MM.1S (cell line): ENCODE data around the gene LCTL.
A peak's percentile ranks its signal among the peaks of the same experiment; 100 is the strongest.

Experiments
- DNase-seq: peaks from one replicate; pipeline ENCODE4 v3.0.0-alpha.2; 2015
- H2AFZ ChIP-seq: fragments of 300-600 bp; sonication (generic); 2 replicates; pipeline ENCODE4 v1.6.0; 2016; ENCODE audit warnings: antibody characterized with exemption, low read length
- H3F3A ChIP-seq: fragments of 300-600 bp; sonication (generic); 2 replicates; pipeline ENCODE4 v1.6.1; 2016; ENCODE audit warnings: mild to moderate bottlenecking, antibody characterized with exemption, low read length, moderate library complexity, mixed read lengths; ENCODE audit not compliant: insufficient read depth
- H3K27ac ChIP-seq: fragments of 300-600 bp; sonication (generic); 2 replicates; pipeline ENCODE4 v1.5.1; 2016; ENCODE audit warnings: mild to moderate bottlenecking, low read length
- H3K27me3 ChIP-seq: fragments of 300-600 bp; sonication (generic); replicated peaks from 2 replicates; pipeline ENCODE4 v1.6.0; 2016; ENCODE audit warnings: low read length; ENCODE audit not compliant: insufficient read depth
- H3K36me3 ChIP-seq: fragments of 300-600 bp; sonication (generic); replicated peaks from 2 replicates; pipeline ENCODE4 v1.6.1; 2016; ENCODE audit warnings: mild to moderate bottlenecking, low read length, mixed read lengths; ENCODE audit not compliant: insufficient read depth
- H3K4me1 ChIP-seq: fragments of 300-600 bp; sonication (generic); 2 replicates; pipeline ENCODE4 v1.6.1; 2016; ENCODE audit warnings: low read length, mixed read lengths
- H3K4me2 ChIP-seq: fragments of 300-600 bp; sonication (generic); 2 replicates; pipeline ENCODE4 v1.6.0; 2016; ENCODE audit warnings: low read depth, low read length
- H3K4me3 ChIP-seq: fragments of 300-600 bp; sonication (generic); 2 replicates; pipeline ENCODE4 v1.5.1; 2016; ENCODE audit warnings: low read length, mixed read lengths
- H3K79me2 ChIP-seq: fragments of 300-600 bp; sonication (generic); 2 replicates; pipeline ENCODE4 v1.6.1; 2016; ENCODE audit warnings: mixed run types, low read length, mixed read lengths
- H3K9ac ChIP-seq: fragments of 300-600 bp; sonication (generic); 2 replicates; pipeline ENCODE4 v1.6.1; 2016; ENCODE audit warnings: low read length, mixed read lengths
- H3K9me2 ChIP-seq: fragments of 300-600 bp; sonication (generic); replicated peaks from 2 replicates; pipeline ENCODE4 v1.6.1; 2016; ENCODE audit warnings: mild to moderate bottlenecking, low read length, mixed read lengths; ENCODE audit not compliant: insufficient read depth
- H3K9me3 ChIP-seq: fragments of 300-600 bp; sonication (generic); replicated peaks from 2 replicates; pipeline ENCODE4 v1.6.1; 2016; ENCODE audit warnings: mild to moderate bottlenecking, low read length, mixed read lengths; ENCODE audit not compliant: insufficient read depth
- H4K20me1 ChIP-seq: fragments of 300-600 bp; sonication (generic); 2 replicates; pipeline ENCODE4 v1.6.1; 2016; ENCODE audit warnings: mild to moderate bottlenecking, low read length, moderate library complexity, mixed read lengths; ENCODE audit not compliant: insufficient read depth
- CTCF ChIP-seq: fragments of 300-600 bp; sonication (generic); IDR thresholded peaks from 2 replicates; pipeline ENCODE4 v1.5.1; 2016; ENCODE audit warnings: antibody characterized with exemption, low read length, mixed read lengths
- EZH2 ChIP-seq: fragments of 300-600 bp; sonication (generic); optimal IDR thresholded peaks from 2 replicates; pipeline ENCODE3; 2017; ENCODE audit warnings: low read depth, mild to moderate bottlenecking, antibody characterized with exemption, low read length, mixed read lengths
- EZH2phosphoT487 ChIP-seq: fragments of 300-600 bp; sonication (generic); IDR thresholded peaks from 2 replicates; pipeline ENCODE4 v1.6.1; 2018; ENCODE audit warnings: antibody characterized with exemption, low read length

The LCTL gene

GRCh38 chr15:66505818-66506217 is 60.0 kb downstream of the LCTL start:
- Histone ChIP-seq H3K36me3 (peaks cover 21% of the 10 kb centered on the region; the same call in 1 of the 2 replicates), H3K4me1 (peaks cover 18% of the 10 kb centered on the region), H4K20me1 (peaks cover 9% of the 10 kb centered on the region), H3F3A (peaks cover 41% of the 10 kb centered on the region), H3K27ac (no peak overlapping the region), H3K4me2 (peak overlapping the region; percentile 79), H3K9me3 (no peaks in the 10 kb centered on the region), H3K4me3 (peak overlapping the region; percentile 94), H3K9me2 (no peaks in the 10 kb centered on the region), H2AFZ (peak overlapping the region; percentile 96), H3K9ac (peak overlapping the region; percentile 92), H3K27me3 (no peaks in the 10 kb centered on the region), H3K79me2 (peaks cover 78% of the 10 kb centered on the region)
- no peak for TF ChIP-seq EZH2phosphoT487
- no peak for TF ChIP-seq EZH2
- TF ChIP-seq CTCF = no peak
- no peak for DNase-seq

GRCh38 chr15:66505430-66505811 is 60.4 kb downstream of the LCTL start:
- Histone ChIP-seq H3K79me2 (peaks cover 82% of the 10 kb centered on the region), H3F3A (peaks cover 45% of the 10 kb centered on the region), H3K27ac (peak overlapping the region; percentile 94), H2AFZ (peak overlapping the region; percentile 96), H3K4me3 (peak overlapping the region; percentile 94), H3K36me3 (peaks cover 24% of the 10 kb centered on the region; the same call in 1 of the 2 replicates), H4K20me1 (peaks cover 9% of the 10 kb centered on the region), H3K4me1 (peaks cover 18% of the 10 kb centered on the region), H3K4me2 (peak overlapping the region; percentile 79), H3K9me2 (no peaks in the 10 kb centered on the region), H3K9ac (peak overlapping the region; percentile 92), H3K27me3 (no peaks in the 10 kb centered on the region), H3K9me3 (no peaks in the 10 kb centered on the region)
- TF ChIP-seq EZH2 (no peak), EZH2phosphoT487 (no peak), CTCF (no peak)
- no peak for DNase-seq

GRCh38 chr15:66504563-66505429 is 61.0 kb downstream of the LCTL start, which contains the start of the genes RPL4 and ZWILCH:
TSS of gene RPL4 (minus strand) at chr15:66504855. CDS start at chr15:66504790, 65 bp downstream.
TSS of gene ZWILCH (plus strand) at chr15:66505326. CDS start at chr15:66505339, 13 bp downstream.
- Histone ChIP-seq H3K4me2 (peak within 1 kb of the TSS; percentile 79), H3K36me3 (peaks cover 27% of the 10 kb centered on the region; the same call in 1 of the 2 replicates), H3K9me3 (no peaks in the 10 kb centered on the region), H4K20me1 (peaks cover 9% of the 10 kb centered on the region), H3K9ac (peak within 1 kb of the TSS; percentile 92), H3K4me3 (peak within 1 kb of the TSS; percentile 94), H3F3A (peaks cover 51% of the 10 kb centered on the region), H3K79me2 (peaks cover 86% of the 10 kb centered on the region), H3K27me3 (no peaks in the 10 kb centered on the region), H3K27ac (peak within 1 kb of the TSS; percentile 94), H3K4me1 (peaks cover 18% of the 10 kb centered on the region), H2AFZ (peak within 1 kb of the TSS; percentile 96), H3K9me2 (no peaks in the 10 kb centered on the region)
- peak; percentile 85 for DNase-seq
- TF ChIP-seq CTCF = no peak
- no peak for TF ChIP-seq EZH2phosphoT487
- no peak for TF ChIP-seq EZH2
